NT2/D1 (cell line): ENCODE results near the gene RNF157.

Experiments
- DNase-seq: peaks from one replicate; pipeline ENCODE4 v3.0.0-alpha.2; 2011; ENCODE audit warnings: low read depth, low spot score
- H3K27me3 ChIP-seq: 2 replicates; pipeline ENCODE4 v1.6.0; 2011; ENCODE audit warnings: mild to moderate bottlenecking; ENCODE audit not compliant: insufficient read length, insufficient read depth
- H3K36me3 ChIP-seq: 2 replicates; pipeline ENCODE4 v1.6.1; 2011; ENCODE audit warnings: mild to moderate bottlenecking, low read length, mixed read lengths; ENCODE audit not compliant: insufficient read depth, insufficient read length
- H3K4me1 ChIP-seq: 2 replicates; pipeline ENCODE4 v1.5.1; 2011; ENCODE audit not compliant: insufficient read depth, insufficient read length
- H3K4me3 ChIP-seq: 2 replicates; pipeline ENCODE4 v1.5.1; 2011; ENCODE audit warnings: low read depth; ENCODE audit not compliant: insufficient read length
- H3K9ac ChIP-seq: 2 replicates; pipeline ENCODE4 v1.6.0; 2011; ENCODE audit warnings: low read depth; ENCODE audit not compliant: insufficient read length
- H3K9me3 ChIP-seq: 2 replicates; pipeline ENCODE4 v1.5.1; 2011; ENCODE audit warnings: mild to moderate bottlenecking, low read length; ENCODE audit not compliant: insufficient read depth
- SUZ12 ChIP-seq: IDR thresholded peaks from 2 replicates; pipeline ENCODE4 v1.6.1; 2011; ENCODE audit not compliant: insufficient read length, insufficient read depth; ENCODE audit errors: extremely low read depth
- YY1 ChIP-seq: IDR thresholded peaks from 2 replicates; pipeline ENCODE4 v1.6.1; 2011; ENCODE audit not compliant: insufficient read length, insufficient read depth
- ZNF274 ChIP-seq: IDR thresholded peaks from 2 replicates; pipeline ENCODE4 v1.6.1; 2011; ENCODE audit warnings: mild to moderate bottlenecking, low read depth, low read length

The RNF157 gene

GRCh38 chr17:76138234-76138895, 101.9 kb downstream of the RNF157 start:
- TF ChIP-seq ZNF274: no peak
- TF ChIP-seq YY1: no peak
- TF ChIP-seq SUZ12: peak; percentile 14
- Histone ChIP-seq H3K9ac (peak overlapping the region; percentile 69), H3K4me3 (peak overlapping the region; percentile 13), H3K36me3 (no peaks in the 10 kb centered on the region), H3K4me1 (peaks cover 48% of the 10 kb centered on the region), H3K9me3 (no peaks in the 10 kb centered on the region), H3K27me3 (peaks cover 100% of the 10 kb centered on the region)
- DNase-seq: no peak

- DNase-seq: no peak
- no peaks in the 10 kb centered on the region for H3K36me3 ChIP-seq
- H3K9ac ChIP-seq: peak overlapping the region; percentile 69
- H3K9me3 ChIP-seq: no peaks in the 10 kb centered on the region
- peak overlapping the region; percentile 13 for H3K4me3 ChIP-seq
- TF ChIP-seq ZNF274: no peak
- peak; percentile 67 for TF ChIP-seq SUZ12
- H3K27me3 ChIP-seq: peaks cover 100% of the 10 kb centered on the region
- H3K4me1 ChIP-seq: peaks cover 47% of the 10 kb centered on the region
Observed at GRCh38 chr17:76137351-76138233, 102.7 kb downstream of the RNF157 start.

- Histone ChIP-seq H3K36me3 (no peaks in the 10 kb centered on the region), H3K4me1 (peaks cover 46% of the 10 kb centered on the region), H3K4me3 (peak overlapping the region; percentile 2), H3K9me3 (no peaks in the 10 kb centered on the region), H3K27me3 (peaks cover 98% of the 10 kb centered on the region), H3K9ac (peak overlapping the region; percentile 69)
- TF ChIP-seq ZNF274 (no peak), SUZ12 (peak; percentile 30)
- DNase-seq: no peak
Observed at GRCh38 chr17:76137001-76137350, 103.3 kb downstream of the RNF157 start.

- Histone ChIP-seq H3K9ac (no peak overlapping the region), H3K36me3 (no peaks in the 10 kb centered on the region), H3K27me3 (peaks cover 98% of the 10 kb centered on the region), H3K9me3 (no peaks in the 10 kb centered on the region), H3K4me3 (no peak overlapping the region), H3K4me1 (peaks cover 44% of the 10 kb centered on the region)
- TF ChIP-seq ZNF274: no peak
- TF ChIP-seq SUZ12: no peak
- no peak for TF ChIP-seq YY1
- no peak for DNase-seq
Observed at GRCh38 chr17:76136276-76137000, 103.9 kb downstream of the RNF157 start.

GRCh38 chr17:76135810-76136188, 104.5 kb downstream of the RNF157 start:
- Histone ChIP-seq H3K36me3 (no peaks in the 10 kb centered on the region), H3K4me3 (peak overlapping the region; percentile 15), H3K9me3 (no peaks in the 10 kb centered on the region), H3K9ac (peak overlapping the region; percentile 69), H3K4me1 (peaks cover 45% of the 10 kb centered on the region), H3K27me3 (peaks cover 98% of the 10 kb centered on the region)
- no peak for TF ChIP-seq SUZ12
- TF ChIP-seq ZNF274: no peak
- no peak for DNase-seq

- Histone ChIP-seq H3K9me3 (no peaks in the 10 kb centered on the region), H3K9ac (peak overlapping the region; percentile 69), H3K4me3 (peak overlapping the region; percentile 31), H3K4me1 (peaks cover 51% of the 10 kb centered on the region), H3K36me3 (no peaks in the 10 kb centered on the region), H3K27me3 (peaks cover 98% of the 10 kb centered on the region)
- no peak for DNase-seq
- TF ChIP-seq YY1 (no peak), SUZ12 (no peak), ZNF274 (no peak)
Observed at GRCh38 chr17:76134911-76135809, 105.1 kb downstream of the RNF157 start.
